ENCODE measurements around the gene KDELR1. TPM values are rescaled to one million over a fixed set of nuclear protein-coding genes. Genes with fewer than 3 reads are reported as not detected.
A peak's percentile ranks its signal among the peaks of the same experiment; 100 is the strongest.

KDELR1 gene
- total and polyA plus RNA-seq, 2 of the 13 experiments (the other 11 are each of a cell fraction or from before 2014, with no cell fraction given), result 134 to 185 TPM

- TF ChIP-seq SRF (IDR thresholded peaks at IDR 0.05; ENCODE audit: low read depth, low read length) (no peak), MAFG (CRISPR knock-in tag; IDR thresholded peaks at IDR 0.05) (no peak), ZNF780A (CRISPR knock-in tag; IDR thresholded peaks at IDR 0.05) (no peak), ATF2 (CRISPR knock-in tag; IDR thresholded peaks at IDR 0.05) (no peak; the same call in 1 of the 2 replicates), FOXC1 (CRISPR knock-in tag; IDR thresholded peaks at IDR 0.05; ENCODE audit: borderline replicate concordance) (peak; percentile 17; the same call in 1 of the 2 replicates), JDP2 (CRISPR knock-in tag; IDR thresholded peaks at IDR 0.05; ENCODE audit: borderline replicate concordance) (no peak), ZNF883 (CRISPR knock-in tag; IDR thresholded peaks at IDR 0.05; ENCODE audit: not compliant biosample characterization) (no peak), ZNF496 (CRISPR knock-in tag; IDR thresholded peaks at IDR 0.05; ENCODE audit: insufficient replicate concordance) (no peak)
- TF ChIP-seq, protein P1, sequence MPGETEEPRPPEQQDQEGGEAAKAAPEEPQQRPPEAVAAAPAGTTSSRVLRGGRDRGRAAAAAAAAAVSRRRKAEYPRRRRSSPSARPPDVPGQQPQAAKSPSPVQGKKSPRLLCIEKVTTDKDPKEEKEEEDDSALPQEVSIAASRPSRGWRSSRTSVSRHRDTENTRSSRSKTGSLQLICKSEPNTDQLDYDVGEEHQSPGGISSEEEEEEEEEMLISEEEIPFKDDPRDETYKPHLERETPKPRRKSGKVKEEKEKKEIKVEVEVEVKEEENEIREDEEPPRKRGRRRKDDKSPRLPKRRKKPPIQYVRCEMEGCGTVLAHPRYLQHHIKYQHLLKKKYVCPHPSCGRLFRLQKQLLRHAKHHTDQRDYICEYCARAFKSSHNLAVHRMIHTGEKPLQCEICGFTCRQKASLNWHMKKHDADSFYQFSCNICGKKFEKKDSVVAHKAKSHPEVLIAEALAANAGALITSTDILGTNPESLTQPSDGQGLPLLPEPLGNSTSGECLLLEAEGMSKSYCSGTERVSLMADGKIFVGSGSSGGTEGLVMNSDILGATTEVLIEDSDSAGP (CRISPR knock-in tag; IDR thresholded peaks at IDR 0.05; ENCODE audit: borderline replicate concordance), result no peak
- TF ChIP-seq, protein P2, sequence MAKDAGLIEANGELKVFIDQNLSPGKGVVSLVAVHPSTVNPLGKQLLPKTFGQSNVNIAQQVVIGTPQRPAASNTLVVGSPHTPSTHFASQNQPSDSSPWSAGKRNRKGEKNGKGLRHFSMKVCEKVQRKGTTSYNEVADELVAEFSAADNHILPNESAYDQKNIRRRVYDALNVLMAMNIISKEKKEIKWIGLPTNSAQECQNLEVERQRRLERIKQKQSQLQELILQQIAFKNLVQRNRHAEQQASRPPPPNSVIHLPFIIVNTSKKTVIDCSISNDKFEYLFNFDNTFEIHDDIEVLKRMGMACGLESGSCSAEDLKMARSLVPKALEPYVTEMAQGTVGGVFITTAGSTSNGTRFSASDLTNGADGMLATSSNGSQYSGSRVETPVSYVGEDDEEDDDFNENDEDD (CRISPR knock-in tag; IDR thresholded peaks at IDR 0.05; ENCODE audit: borderline replicate concordance), result peak; percentile 16; the same call in 1 of the 2 replicates
- TF ChIP-seq, protein P3, sequence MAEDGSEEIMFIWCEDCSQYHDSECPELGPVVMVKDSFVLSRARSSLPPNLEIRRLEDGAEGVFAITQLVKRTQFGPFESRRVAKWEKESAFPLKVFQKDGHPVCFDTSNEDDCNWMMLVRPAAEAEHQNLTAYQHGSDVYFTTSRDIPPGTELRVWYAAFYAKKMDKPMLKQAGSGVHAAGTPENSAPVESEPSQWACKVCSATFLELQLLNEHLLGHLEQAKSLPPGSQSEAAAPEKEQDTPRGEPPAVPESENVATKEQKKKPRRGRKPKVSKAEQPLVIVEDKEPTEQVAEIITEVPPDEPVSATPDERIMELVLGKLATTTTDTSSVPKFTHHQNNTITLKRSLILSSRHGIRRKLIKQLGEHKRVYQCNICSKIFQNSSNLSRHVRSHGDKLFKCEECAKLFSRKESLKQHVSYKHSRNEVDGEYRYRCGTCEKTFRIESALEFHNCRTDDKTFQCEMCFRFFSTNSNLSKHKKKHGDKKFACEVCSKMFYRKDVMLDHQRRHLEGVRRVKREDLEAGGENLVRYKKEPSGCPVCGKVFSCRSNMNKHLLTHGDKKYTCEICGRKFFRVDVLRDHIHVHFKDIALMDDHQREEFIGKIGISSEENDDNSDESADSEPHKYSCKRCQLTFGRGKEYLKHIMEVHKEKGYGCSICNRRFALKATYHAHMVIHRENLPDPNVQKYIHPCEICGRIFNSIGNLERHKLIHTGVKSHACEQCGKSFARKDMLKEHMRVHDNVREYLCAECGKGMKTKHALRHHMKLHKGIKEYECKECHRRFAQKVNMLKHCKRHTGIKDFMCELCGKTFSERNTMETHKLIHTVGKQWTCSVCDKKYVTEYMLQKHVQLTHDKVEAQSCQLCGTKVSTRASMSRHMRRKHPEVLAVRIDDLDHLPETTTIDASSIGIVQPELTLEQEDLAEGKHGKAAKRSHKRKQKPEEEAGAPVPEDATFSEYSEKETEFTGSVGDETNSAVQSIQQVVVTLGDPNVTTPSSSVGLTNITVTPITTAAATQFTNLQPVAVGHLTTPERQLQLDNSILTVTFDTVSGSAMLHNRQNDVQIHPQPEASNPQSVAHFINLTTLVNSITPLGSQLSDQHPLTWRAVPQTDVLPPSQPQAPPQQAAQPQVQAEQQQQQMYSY (CRISPR knock-in tag; IDR thresholded peaks at IDR 0.05), result no peak
- TF ChIP-seq, protein P4, sequence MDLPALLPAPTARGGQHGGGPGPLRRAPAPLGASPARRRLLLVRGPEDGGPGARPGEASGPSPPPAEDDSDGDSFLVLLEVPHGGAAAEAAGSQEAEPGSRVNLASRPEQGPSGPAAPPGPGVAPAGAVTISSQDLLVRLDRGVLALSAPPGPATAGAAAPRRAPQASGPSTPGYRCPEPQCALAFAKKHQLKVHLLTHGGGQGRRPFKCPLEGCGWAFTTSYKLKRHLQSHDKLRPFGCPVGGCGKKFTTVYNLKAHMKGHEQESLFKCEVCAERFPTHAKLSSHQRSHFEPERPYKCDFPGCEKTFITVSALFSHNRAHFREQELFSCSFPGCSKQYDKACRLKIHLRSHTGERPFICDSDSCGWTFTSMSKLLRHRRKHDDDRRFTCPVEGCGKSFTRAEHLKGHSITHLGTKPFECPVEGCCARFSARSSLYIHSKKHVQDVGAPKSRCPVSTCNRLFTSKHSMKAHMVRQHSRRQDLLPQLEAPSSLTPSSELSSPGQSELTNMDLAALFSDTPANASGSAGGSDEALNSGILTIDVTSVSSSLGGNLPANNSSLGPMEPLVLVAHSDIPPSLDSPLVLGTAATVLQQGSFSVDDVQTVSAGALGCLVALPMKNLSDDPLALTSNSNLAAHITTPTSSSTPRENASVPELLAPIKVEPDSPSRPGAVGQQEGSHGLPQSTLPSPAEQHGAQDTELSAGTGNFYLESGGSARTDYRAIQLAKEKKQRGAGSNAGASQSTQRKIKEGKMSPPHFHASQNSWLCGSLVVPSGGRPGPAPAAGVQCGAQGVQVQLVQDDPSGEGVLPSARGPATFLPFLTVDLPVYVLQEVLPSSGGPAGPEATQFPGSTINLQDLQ (CRISPR knock-in tag; IDR thresholded peaks at IDR 0.05), result no peak
These were observed 28.4 kb downstream of the KDELR1 start (continued) for GRCh38 chr19:48362716-48363499.

Measured in HepG2 (cell line).